ENCODE measurements around the gene AFF4.

The AFF4 gene

DNA sequence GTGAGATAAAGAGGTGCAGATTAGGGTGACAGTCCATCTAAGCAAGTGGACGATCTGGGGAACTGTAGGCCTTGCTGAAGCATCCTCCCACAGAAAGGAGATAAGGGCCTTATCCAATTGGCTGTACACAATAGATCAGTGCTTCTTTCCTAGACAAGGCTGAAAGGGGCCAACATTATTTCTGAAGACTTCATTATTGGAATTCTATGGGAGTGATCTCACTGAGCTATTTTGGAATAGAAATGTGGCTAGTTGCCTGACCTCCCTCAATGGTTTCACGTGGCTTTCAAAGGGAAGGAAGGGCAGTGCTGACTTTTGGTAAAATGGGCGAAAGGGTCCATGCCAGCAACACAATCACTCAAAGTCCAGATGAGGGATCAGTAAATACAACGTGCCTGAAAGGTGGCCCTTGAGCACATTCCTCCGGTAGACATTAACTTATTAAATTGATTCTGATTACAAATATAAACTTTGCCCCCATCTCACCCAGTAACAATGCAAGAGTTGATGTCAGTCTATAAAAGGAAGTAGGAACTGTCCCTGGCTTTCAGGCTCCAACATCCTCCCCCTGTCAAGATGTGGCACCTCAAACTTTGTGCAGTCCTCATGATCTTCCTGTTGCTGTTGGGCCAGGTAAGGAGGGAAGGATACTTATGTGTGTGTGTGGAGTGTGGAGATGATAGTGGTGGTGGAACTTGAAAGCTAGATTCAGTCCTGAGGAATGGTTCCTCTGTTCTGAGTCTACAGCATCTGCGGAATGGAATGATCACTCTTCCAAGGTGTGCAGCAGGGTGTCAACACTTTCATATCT is 90.1 kb downstream of the AFF4 start, which contains the start of gene LEAP2:
LEAP2 (plus strand) TSS at position 550 of the 811 bp plus-strand sequence; CDS start at position 577, 27 bp downstream.
- CTCF ChIA-PET: interaction anchor here (0.9 to 3.4 kb wide), 4 partner anchors 9 to 487 kb away, joined by 3 to 25 read pairs (median 8); no protein-coding TSS in a partner anchor
- no peak within 1 kb of the TSS for H3K4me3 ChIP-seq (ENCODE audit: low read depth, low read length)
- POLR2A ChIA-PET: no interaction called here
- no peak for DNase-seq (ENCODE audit: low read depth, low spot score)
- no peak for TF ChIP-seq CTCF (IDR thresholded peaks at IDR 0.05; ENCODE audit: insufficient read depth, low read length, missing control alignments)

GRCh38 chr5:132872788-132873118 is 90.7 kb downstream of the AFF4 start:
- H3K4me3 ChIP-seq (ENCODE audit: low read depth, low read length): no peak overlapping the region
- TF ChIP-seq CTCF (IDR thresholded peaks at IDR 0.05; ENCODE audit: insufficient read depth, low read length, missing control alignments): no peak
- ChIA-PET CTCF (interaction anchor here (0.5 to 3.4 kb wide), 5 partner anchors 10 to 552 kb away, joined by 3 to 25 read pairs (median 6); no protein-coding TSS in a partner anchor), POLR2A (no interaction called here)
- no peak for DNase-seq (ENCODE audit: low read depth, low spot score)

GRCh38 chr5:132871459-132872284 is 91.8 kb downstream of the AFF4 start:
- TF ChIP-seq CTCF (IDR thresholded peaks at IDR 0.05; ENCODE audit: insufficient read depth, low read length, missing control alignments): no peak
- CTCF ChIA-PET: interaction anchor here (1.2 to 3.4 kb wide), 4 partner anchors 11 to 52 kb away, joined by 3 to 25 read pairs (median 8); no protein-coding TSS in a partner anchor

DNA sequence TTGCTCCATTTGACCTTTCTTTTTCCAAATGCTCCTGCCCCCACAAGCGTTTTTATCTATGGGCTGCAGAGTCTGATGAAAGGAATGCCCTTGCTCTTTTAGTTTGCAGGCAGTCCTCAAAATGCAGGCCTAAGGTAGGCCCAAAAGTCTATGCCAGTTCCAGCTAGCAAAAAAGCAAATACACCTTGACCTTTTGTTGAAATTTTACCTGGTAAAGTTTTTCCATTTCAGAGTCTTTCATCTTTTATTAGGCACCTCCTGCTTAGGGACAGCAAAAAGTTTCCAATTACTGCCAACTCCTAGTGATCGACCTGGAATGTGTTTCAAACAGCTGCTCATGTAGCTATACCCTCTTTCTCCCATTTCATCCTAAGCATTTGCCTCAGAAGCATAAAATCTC is 92.6 kb downstream of the AFF4 start:
- no peak for TF ChIP-seq CTCF (IDR thresholded peaks at IDR 0.05; ENCODE audit: insufficient read depth, low read length, missing control alignments)
- CTCF ChIA-PET: interaction anchor here (1.0 to 3.4 kb wide), 4 partner anchors 12 to 51 kb away, joined by 4 to 25 read pairs (median 8); no protein-coding TSS in a partner anchor
- H3K4me3 ChIP-seq (ENCODE audit: low read depth, low read length): no peak overlapping the region
- POLR2A ChIA-PET: no interaction called here
- no peak for DNase-seq (ENCODE audit: low read depth, low spot score)

More at GRCh38 chr5:132871459-132872284, 91.8 kb downstream of the AFF4 start:
- no peak overlapping the region for H3K4me3 ChIP-seq (ENCODE audit: low read depth, low read length)
- POLR2A ChIA-PET: no interaction called here
- DNase-seq (ENCODE audit: low read depth, low spot score): no peak

DNA sequence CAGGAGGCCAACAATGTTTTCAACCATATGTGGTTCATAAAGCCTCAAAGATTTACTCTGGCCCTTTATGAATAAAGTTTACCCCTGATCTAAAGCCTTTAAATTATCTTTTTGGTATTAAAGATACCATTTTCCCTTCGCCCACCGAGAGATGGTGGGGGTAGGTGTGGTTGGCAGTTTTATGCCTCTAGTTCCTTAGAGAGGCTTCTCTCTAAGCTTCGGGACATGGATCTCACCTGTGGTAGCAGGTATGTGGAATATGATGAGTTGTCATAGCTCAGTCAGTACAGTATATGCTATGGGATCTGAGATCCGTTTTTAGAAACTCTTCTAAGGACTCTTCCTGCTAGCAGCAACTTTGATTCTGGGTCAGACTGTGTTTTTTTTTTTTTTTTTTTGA is 94.7 kb downstream of the AFF4 start:
- H3K4me3 ChIP-seq (ENCODE audit: low read depth, low read length): no peak overlapping the region
- DNase-seq (ENCODE audit: low read depth, low spot score): no peak
- no peak for TF ChIP-seq CTCF (IDR thresholded peaks at IDR 0.05; ENCODE audit: insufficient read depth, low read length, missing control alignments)
- ChIA-PET CTCF (interaction anchor here (0.8 to 6.3 kb wide), 4 partner anchors 12 to 342 kb away, joined by 3 to 60 read pairs (median 4); partner anchors contain the start of gene SHROOM1), POLR2A (interaction anchor here (0.6 kb wide), 1 partner anchor 194 kb away, joined by 3 read pairs; no protein-coding TSS in a partner anchor)
